WTC11 (cell line): ENCODE data around the gene CACNA2D1. TPM values are rescaled to one million over a fixed set of nuclear protein-coding genes. Genes with fewer than 3 reads are reported as not detected.

ENCODE experiments used
- ATAC-seq: fragments of 200-7000 bp; cut with Tn5 transposase; 2 replicates; pipeline ENCODE4 v1.10.0; 2021; ENCODE audit warnings: mild to moderate bottlenecking, moderate library complexity
- CTCF ChIA-PET: fragments of 300-600 bp; sonication (Branson Sonifier 250); formaldehyde crosslinking; loops from one replicate; lab custom pipeline; 2021; ENCODE audit warnings: antibody characterized with exemption; lab: Charles Lee
- POLR2A ChIA-PET: fragments of 350-600 bp; sonication (Branson Sonifier 250); formaldehyde crosslinking; loops from one replicate; lab custom pipeline; 2021; ENCODE audit warnings: antibody characterized with exemption; lab: Charles Lee
- DNase-seq: peaks from one replicate; pipeline ENCODE4 v3.0.0; 2021; ENCODE audit warnings: low spot score
- H3K27ac Mint-ChIP-seq: 2 replicates; pipeline ENCODE4 v1.8.0; 2021; ENCODE audit warnings: mixed read lengths
- H3K27me3 Mint-ChIP-seq: 2 replicates; pipeline ENCODE4 v1.8.0; 2021; ENCODE audit warnings: low read depth, mild to moderate bottlenecking, moderate library complexity, mixed read lengths
- H3K36me3 Mint-ChIP-seq: 2 replicates; pipeline ENCODE4 v1.8.0; 2021; ENCODE audit warnings: mixed read lengths
- H3K4me1 Mint-ChIP-seq: 2 replicates; pipeline ENCODE4 v1.8.0; 2022; ENCODE audit warnings: mixed read lengths
- H3K4me3 Mint-ChIP-seq: 2 replicates; pipeline ENCODE4 v1.8.0; 2021; ENCODE audit warnings: mild to moderate bottlenecking, moderate library complexity, mixed read lengths
- H3K9me3 Mint-ChIP-seq: 2 replicates; pipeline ENCODE4 v1.8.0; 2021; ENCODE audit warnings: mixed read lengths
- ARID4B ChIP-seq: sonication (generic); formaldehyde crosslinking; IDR thresholded peaks from 2 replicates; pipeline ENCODE4 v1.8.0; 2023; ENCODE audit warnings: missing genetic modification reagents, mild to moderate bottlenecking, borderline replicate concordance
- CREM ChIP-seq: sonication (generic); formaldehyde crosslinking; IDR thresholded peaks from 2 replicates; pipeline ENCODE4 v1.8.1; 2022; ENCODE audit warnings: mild to moderate bottlenecking, missing genetic modification reagents, moderate library complexity
- ELF4 ChIP-seq: sonication (generic); formaldehyde crosslinking; IDR thresholded peaks from 2 replicates; pipeline ENCODE4 v1.8.1; 2022; ENCODE audit warnings: low read depth, mild to moderate bottlenecking, moderate library complexity, missing genetic modification reagents
- ERG ChIP-seq: fragments of 250-450 bp; sonication (Bioruptor Pico); IDR thresholded peaks from 2 replicates; pipeline ENCODE4 v1.8.0; 2021; ENCODE audit warnings: mild to moderate bottlenecking
- MLX ChIP-seq: sonication (generic); formaldehyde crosslinking; IDR thresholded peaks from 2 replicates; pipeline ENCODE4 v1.8.1; 2023; ENCODE audit warnings: mild to moderate bottlenecking, missing genetic modification reagents, moderate library complexity
- OVOL2 ChIP-seq: fragments of 250-450 bp; sonication (Bioruptor Pico); IDR thresholded peaks from 2 replicates; pipeline ENCODE4 v1.9.0; 2021; ENCODE audit warnings: mild to moderate bottlenecking, borderline replicate concordance
- SMAD3 ChIP-seq: sonication (generic); formaldehyde crosslinking; IDR thresholded peaks from 2 replicates; pipeline ENCODE4 v1.8.0; 2022; ENCODE audit warnings: missing genetic modification reagents, mild to moderate bottlenecking, borderline replicate concordance
- TEAD4 ChIP-seq: sonication (generic); formaldehyde crosslinking; IDR thresholded peaks from 2 replicates; pipeline ENCODE4 v1.8.0; 2022; ENCODE audit warnings: mild to moderate bottlenecking, missing genetic modification reagents
- ZBTB21 ChIP-seq: sonication (generic); formaldehyde crosslinking; IDR thresholded peaks from 2 replicates; pipeline ENCODE4 v1.8.1; 2023; ENCODE audit warnings: mild to moderate bottlenecking, missing genetic modification reagents, borderline replicate concordance
- ZNF281 ChIP-seq: sonication (generic); formaldehyde crosslinking; IDR thresholded peaks from 2 replicates; pipeline ENCODE4 v1.8.0; 2023; ENCODE audit warnings: mild to moderate bottlenecking, missing genetic modification reagents
- ZNF317 ChIP-seq: sonication (generic); formaldehyde crosslinking; IDR thresholded peaks from 2 replicates; pipeline ENCODE4 v1.8.1; 2023; ENCODE audit warnings: low read depth, mild to moderate bottlenecking, moderate library complexity, missing genetic modification reagents, borderline replicate concordance
- total RNA-seq: library from RNA; stranded (reverse); gene quantifications from 3 replicates; pipeline ENCODE4 v1.2.3, GENCODE V29; 2021

The CACNA2D1 gene
- total RNA-seq, 1 experiment from 2014 or later: 33.3 TPM

GRCh38 chr7:82211333-82211732 is 232.2 kb downstream of the CACNA2D1 start (continued):
- no peak for TF ChIP-seq ZNF281 (CRISPR knock-in tag)
- TF ChIP-seq CREM (CRISPR knock-in tag): no peak
- TF ChIP-seq MLX: no peak
- no peak for TF ChIP-seq OVOL2 (CRISPR knock-in tag)
- TF ChIP-seq ERG: no peak
- TF ChIP-seq, all 79 proteins: peak for 0

- no peak for DNase-seq
- no peak for ATAC-seq
- H3K36me3 Mint-ChIP-seq: peaks cover 5% of the 10 kb centered on the region
- ChIA-PET CTCF (no interaction called here), POLR2A (no interaction called here)
- H3K27ac Mint-ChIP-seq: no peak overlapping the region
- H3K4me1 Mint-ChIP-seq: no peaks in the 10 kb centered on the region
- H3K9me3 Mint-ChIP-seq: peaks cover 15% of the 10 kb centered on the region
- H3K4me3 Mint-ChIP-seq: no peak overlapping the region
- no peak for TF ChIP-seq MLX
- no peak for TF ChIP-seq ERG
- TF ChIP-seq ARID4B: no peak
- no peak for TF ChIP-seq SMAD3 (CRISPR knock-in tag)
- no peak for TF ChIP-seq ELF4 (CRISPR knock-in tag)
- TF ChIP-seq ZBTB21: no peak
- TF ChIP-seq ZNF317 (CRISPR knock-in tag): no peak
- no peak for TF ChIP-seq TEAD4 (CRISPR knock-in tag)
- TF ChIP-seq, all 79 proteins: peak for 0
- no peaks in the 10 kb centered on the region for H3K27me3 Mint-ChIP-seq
Measured at GRCh38 chr7:82210416-82211184, 233.0 kb downstream of the CACNA2D1 start.
